Left forelimb (tissue), 1 donor: Measurements from ENCODE around the gene KIF5B.

ENCODE experiments used
- DNase-seq: peaks from one replicate; pipeline ENCODE4 v3.0.0-alpha.2; 2018; ENCODE audit warnings: low spot score

Gene KIF5B

GRCh38 chr10:31961277-31962074 is 94.7 kb downstream of the KIF5B start:
- no peak for DNase-seq

GRCh38 chr10:31959461-31960173 is 96.6 kb downstream of the KIF5B start:
- DNase-seq = no peak
